ENCODE measurements around the gene ZDHHC11.

DNA sequence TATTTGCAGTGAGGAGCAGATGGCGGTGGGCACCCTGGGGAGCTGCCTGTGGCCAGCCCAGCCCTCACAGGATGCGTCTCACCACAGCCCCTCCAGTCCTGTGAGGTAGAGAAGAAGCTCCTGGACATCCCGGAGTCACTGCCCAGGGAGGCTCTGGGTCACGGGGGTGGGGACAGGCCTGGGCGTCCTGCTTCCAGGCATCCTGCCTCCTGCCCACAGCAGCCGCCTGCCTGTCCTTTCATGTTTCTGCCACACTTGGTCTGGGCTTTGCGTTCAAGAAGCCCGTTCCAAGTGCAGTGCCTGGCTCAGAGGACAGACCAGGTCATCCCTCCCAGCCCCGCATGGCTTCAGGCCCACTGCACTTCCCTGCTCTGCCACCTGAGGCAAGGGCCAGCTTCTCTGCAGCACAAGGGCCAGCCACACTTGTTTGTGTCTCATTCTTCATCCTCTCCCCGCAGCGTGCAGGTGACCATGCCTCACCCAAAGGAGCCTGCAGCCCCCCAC is 104.5 kb downstream of the ZDHHC11 start:
- TF ChIP-seq CTCF (IDR thresholded peaks at IDR 0.05) = no peak
- no peak for TF ChIP-seq POLR2A (IDR thresholded peaks at IDR 0.05)

Measured in esophagus squamous epithelium (tissue), 4 donors.